B cell (primary cell): ENCODE measurements around the gene PRDM5.

ENCODE experiments used
- CTCF ChIP-seq: fragments of 200-600 bp; IDR thresholded peaks from one replicate; pipeline ENCODE4 v1.8.0; 2022; ENCODE audit warnings: antibody characterized with exemption, mild to moderate bottlenecking
- EZH2 ChIP-seq: IDR thresholded peaks from 2 replicates; pipeline ENCODE4 v1.6.1; 2012; ENCODE audit warnings: borderline replicate concordance, low read depth, mild to moderate bottlenecking, moderate library complexity, low read length; ENCODE audit not compliant: insufficient read depth, poor library complexity, severe bottlenecking

GRCh38 chr4:120826853-120827252 is 95.7 kb downstream of the PRDM5 start:
- no peak for TF ChIP-seq CTCF
- TF ChIP-seq EZH2, result no peak
